Ovary (tissue), 3 donors: ENCODE data around the gene MED27.

Experiments
- EP300 ChIP-seq: sonication (generic); formaldehyde crosslinking; IDR thresholded peaks from one replicate; pipeline ENCODE4 v1.6.1; 2017; ENCODE audit warnings: antibody characterized with exemption
- TF ChIP-seq, protein P1 (sequence below), 3 donors: fragments of 450-650 bp in 2 of 3; fragments of 200-600 bp in 1 of 3; IDR thresholded peaks; one replicate each; pipeline versions ENCODE4 v1.5.1 to v1.8.0; 2016 to 2022; ENCODE audit warnings: antibody characterized with exemption in 3 of 3, mild to moderate bottlenecking in 1 of 3
- donor health status: DM: no; HTN: no; CAD: no.

DNA sequence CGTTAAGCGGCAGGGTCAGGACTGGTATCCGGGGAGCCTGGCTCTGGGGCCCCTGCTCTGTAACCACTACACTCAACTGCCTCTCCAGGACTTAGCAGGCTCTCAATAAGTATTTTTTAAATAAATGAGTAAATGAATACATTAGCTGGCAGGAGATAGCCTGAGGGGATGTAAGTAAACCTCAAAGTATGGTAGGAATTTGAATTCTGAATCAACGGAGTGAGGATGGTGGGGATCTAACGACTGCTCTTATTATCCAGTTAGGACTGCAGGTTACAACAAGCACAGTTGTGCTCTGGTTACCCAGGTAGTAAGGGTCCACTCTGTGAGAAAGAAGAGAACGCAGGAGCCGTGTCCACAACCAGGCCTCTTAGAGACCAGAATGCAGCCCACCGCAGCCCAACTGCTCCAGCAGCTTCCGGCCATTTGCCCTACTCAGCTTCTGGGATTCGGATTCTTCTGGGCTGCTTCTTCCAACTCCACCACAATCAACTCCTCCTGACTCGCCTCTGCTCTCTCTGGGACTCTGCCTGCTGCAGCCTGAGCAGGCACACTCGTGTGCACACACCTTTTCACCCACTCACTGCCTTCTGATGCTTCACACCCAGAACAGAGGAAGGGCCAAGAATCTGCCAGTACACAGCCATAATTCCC is 52.6 kb downstream of the MED27 start:
- TF ChIP-seq, protein P1, sequence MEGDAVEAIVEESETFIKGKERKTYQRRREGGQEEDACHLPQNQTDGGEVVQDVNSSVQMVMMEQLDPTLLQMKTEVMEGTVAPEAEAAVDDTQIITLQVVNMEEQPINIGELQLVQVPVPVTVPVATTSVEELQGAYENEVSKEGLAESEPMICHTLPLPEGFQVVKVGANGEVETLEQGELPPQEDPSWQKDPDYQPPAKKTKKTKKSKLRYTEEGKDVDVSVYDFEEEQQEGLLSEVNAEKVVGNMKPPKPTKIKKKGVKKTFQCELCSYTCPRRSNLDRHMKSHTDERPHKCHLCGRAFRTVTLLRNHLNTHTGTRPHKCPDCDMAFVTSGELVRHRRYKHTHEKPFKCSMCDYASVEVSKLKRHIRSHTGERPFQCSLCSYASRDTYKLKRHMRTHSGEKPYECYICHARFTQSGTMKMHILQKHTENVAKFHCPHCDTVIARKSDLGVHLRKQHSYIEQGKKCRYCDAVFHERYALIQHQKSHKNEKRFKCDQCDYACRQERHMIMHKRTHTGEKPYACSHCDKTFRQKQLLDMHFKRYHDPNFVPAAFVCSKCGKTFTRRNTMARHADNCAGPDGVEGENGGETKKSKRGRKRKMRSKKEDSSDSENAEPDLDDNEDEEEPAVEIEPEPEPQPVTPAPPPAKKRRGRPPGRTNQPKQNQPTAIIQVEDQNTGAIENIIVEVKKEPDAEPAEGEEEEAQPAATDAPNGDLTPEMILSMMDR (IDR thresholded peaks at IDR 0.05), result no peak
- no peak for TF ChIP-seq EP300
